Right ventricle myocardium superior (tissue), 1 donor: ENCODE measurements around the gene STIM2. TPM values are rescaled to one million over a fixed set of nuclear protein-coding genes. Genes with fewer than 3 reads are reported as not detected.
A peak's percentile ranks its signal among the peaks of the same experiment; 100 is the strongest.

Source experiments
- ATAC-seq: fragments of 200-7000 bp; cut with Tn5 transposase; one replicate; pipeline ENCODE4 v1.9.1; 2020; ENCODE audit warnings: mild to moderate bottlenecking; ENCODE audit not compliant: poor library complexity
- DNase-seq: peaks from one replicate; pipeline ENCODE4 v3.0.0-alpha.2; 2020
- intact Hi-C: fragments of 100-400 bp; cut with DNase I; formaldehyde crosslinking; loops from one replicate; pipeline ENCODE4 v1.11.2; 2022
- total RNA-seq: library from RNA; stranded (reverse); fragmentation: NEBNext Ultra II Directional; extraction: Animal tissue kit (Norgen Biotek cat#: 25700); gene quantifications from one replicate; pipeline ENCODE4 v1.2.1, GENCODE V29; 2021
- donor health status: DM: no; HTN: yes; CAD: no; lungs with severe emphysema.

STIM2 gene
- total RNA-seq, 1 donor from 2014 or later, result 9.7 TPM

DNA sequence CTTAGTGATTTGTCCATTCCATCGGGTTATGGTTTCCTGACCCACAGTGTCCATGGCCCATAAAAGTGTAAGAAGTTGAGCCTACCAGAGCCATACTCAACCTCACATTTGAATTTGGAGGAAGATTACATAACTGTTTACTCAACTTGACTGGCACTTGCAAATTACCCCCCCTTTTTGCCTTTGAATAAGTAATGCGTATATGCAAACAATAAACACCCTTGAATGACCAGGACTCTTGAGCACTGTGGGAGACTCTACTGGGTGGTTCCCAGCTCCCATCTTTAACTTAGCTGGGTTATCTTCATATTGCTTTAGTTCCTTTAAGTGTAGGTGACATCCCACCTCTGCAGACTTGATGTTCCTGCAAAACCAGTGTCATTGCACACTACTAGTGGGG is 30.6 kb upstream of the STIM2 start:
- intact Hi-C loops, result no loop called here
- DNase-seq, result no peak
- no peak for ATAC-seq

DNA sequence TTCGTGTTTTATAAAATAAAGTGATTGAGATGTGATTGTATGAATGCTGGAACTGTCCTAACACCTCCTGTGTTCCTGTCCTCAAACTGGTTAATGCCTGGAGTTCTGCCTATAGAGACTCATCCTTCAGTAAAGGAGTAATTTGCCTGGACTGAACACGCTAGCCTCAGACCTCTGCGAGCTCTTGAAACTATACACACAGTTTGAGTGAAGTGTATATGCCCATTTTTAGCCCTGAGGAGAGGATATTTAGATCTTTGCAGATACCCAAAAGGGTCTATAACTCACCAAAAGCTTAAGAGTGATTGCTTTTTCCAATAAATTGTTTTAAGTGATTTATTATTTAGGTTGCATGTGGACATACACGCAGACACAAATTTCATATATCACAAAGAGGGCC is 29.9 kb upstream of the STIM2 start:
- ATAC-seq (no peak), DNase-seq (no peak)
- intact Hi-C loops, result no loop called here

DNA sequence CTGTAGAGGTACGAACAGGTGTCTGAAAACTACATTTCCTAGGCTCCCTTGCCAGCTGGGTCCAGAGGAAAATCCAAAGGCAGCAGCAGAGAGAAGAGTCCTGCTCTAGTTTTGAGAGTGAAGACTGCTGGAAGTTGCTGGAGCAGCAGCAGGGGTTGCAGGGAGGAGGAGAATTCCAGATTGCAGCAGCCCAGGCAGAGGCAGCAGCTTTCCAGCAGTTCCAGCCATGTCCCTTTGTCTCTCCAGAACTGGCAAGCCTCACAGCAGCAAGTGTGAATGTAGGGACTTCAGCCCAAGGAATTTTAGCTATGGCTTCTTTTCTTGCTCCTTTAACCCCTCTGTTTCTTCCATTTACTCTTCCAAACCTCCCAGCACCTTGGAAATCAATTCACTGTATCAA is 24.1 kb upstream of the STIM2 start:
- intact Hi-C loops, result no loop called here
- ATAC-seq, result no peak
- DNase-seq, result no peak

DNA sequence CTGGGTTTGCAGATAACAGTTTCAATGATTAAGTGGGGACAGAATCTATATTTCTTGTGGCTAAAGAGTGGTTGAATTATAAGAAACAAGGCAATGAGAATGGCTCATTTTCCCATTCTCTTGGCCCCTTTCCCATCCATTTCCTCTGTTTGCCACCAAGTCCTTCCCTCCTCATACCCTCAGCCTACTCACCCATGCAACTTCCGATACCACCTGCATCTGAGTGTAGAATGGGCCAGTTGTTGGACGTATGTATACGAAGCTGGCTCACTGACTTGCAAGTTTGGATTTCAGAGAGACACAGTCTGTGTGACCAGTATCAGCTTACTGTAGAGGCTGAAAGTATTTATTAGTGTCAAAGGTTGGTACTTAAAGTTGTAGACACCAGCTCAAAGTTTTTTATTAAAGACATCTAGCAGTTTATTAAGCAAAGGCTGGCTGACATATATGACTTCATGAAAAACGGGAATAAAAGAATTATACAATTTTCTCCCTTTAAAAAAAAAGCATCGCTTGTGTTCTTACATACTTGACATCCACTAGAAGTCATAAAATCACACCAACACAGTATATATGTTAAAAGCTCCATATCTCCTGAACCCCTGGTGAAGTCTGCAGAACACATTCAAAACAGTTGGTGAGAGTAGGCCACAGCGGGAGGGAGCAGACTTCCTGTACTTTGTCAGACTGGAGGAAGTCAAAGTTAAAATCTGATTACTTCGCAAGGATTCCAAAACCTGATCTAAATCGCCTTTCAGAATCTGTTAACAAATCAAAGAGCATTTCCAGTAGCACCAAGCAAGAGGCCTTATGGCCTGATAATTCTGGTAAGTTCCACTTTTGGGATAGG is 22.4 kb upstream of the STIM2 start:
- intact Hi-C loops, result no loop called here
- ATAC-seq (no peak), DNase-seq (no peak)

DNA sequence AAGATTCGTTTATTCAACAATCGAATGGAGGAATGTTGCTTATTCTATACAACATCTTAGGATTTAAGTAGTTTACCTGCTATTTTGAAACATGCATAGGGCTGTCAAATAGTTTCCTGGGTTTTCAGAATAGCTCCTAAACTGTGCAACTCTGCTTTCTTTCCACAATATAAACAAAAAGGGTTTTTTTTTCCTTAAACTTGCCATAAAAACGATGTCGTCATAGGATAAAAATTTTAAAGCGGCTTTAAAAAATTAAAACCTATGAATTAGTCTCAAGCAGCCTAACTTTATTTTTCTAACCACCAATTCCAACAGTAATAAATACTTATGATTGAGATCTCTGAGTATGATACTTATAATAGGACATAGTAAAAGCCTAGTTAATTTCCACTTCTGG is 21.6 kb upstream of the STIM2 start:
- no peak for DNase-seq
- ATAC-seq, result no peak

DNA sequence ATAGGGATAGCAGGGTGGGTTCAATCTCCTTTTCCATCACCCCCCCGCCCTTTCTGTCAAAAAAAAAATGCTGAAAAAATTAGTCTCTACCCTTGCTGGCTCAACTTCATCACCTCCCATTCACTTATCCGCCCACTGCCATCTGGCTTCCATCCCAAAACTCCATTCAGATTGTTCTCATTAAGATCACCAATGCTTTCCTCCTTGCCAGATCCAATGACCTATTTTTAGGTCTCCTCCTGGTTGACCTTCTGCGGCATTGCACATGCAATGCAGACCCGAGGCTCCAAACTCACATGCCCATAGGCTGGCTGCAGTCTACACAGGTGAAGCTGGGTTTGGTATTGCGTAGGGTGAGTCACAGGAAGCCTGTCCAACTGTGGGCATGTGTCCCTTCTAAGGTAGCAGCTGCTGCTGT is 21.1 kb upstream of the STIM2 start:
- DNase-seq (no peak), ATAC-seq (peak; percentile 43)
- intact Hi-C loops, result no loop called here

More for the DNA sequence above, 21.6 kb upstream of the STIM2 start:
- intact Hi-C loops, result no loop called here

DNA sequence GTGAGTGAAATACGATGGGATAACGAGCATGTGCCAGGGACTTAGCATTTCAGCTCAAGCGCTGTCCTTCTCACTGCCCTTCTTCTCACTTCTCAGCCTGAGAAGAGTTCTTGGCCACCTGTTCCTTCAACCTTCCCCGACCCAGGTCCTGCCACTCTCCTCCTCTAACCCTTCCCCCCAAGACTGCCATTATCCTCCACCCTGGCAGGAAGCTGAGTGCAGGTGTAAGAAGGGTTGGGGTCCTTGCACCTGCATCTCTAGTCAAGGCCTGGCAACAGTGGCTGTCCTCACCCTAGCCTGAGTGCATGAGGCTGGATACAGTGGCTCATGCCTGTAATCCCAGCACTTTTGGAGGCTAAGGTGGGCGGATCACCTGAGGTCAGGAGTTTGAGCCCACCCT is 19.9 kb upstream of the STIM2 start:
- DNase-seq, result no peak
- intact Hi-C loops, result no loop called here
- no peak for ATAC-seq

DNA sequence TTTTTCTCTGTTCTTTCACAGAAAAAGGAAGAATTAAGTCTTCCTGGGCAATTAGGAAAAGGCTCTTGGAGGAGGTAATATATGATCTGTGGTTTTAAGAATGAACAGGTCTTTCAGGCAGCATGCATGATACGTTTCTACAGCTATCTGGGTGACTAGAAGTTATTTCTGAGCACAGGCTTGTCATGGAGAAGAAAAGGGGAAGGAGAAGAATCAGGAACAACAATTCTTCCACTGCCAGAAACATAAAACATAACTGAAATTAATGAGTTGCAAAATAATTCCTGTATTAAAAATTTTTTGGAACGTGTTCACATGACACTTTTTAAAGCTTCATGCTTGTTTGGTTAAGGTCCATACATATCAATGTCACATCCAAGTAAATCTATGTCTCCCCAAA is 17.7 kb upstream of the STIM2 start:
- no peak for ATAC-seq
- DNase-seq, result no peak
- intact Hi-C loops, result no loop called here

DNA sequence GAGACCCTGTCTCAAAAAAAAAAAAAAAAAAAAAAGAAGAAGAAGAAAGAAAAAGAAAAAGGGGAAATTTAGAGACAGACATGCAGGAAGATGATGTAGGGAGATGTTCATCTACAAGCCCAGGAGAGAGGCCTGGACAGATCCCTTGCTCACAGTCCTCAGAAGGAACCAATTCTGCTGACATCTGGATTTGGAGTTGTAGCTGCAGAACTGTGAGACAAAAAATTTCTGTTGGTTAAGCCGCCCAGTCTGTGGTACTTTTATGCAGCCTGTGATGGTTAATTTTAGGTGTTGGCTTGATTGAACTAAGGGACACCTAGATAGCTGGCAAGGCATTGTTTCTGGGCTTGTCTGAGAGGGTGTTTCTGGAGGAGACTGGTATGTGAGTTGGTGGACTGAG is 10.1 kb upstream of the STIM2 start:
- ATAC-seq, result no peak
- no peak for DNase-seq

DNA sequence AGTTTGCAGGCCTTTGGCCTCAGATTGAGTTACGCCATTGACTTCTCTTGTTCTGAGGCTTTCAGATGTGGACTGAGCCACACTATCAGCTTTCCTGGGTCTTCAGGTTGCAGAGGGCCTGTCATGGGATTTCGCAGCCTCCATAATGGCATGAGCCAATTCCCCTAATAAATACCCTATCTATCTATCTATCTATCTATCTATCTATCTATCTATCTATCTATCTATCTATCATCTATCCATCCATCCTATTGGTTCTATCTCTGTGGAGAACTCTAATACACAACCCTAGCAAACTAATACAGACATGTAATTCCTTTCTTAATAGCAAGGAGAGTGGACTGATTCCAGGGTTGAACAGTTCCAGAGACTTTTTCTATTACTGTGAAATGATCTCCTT is 9.5 kb upstream of the STIM2 start:
- no peak for ATAC-seq
- intact Hi-C loops, result no loop called here

More for the DNA sequence above, 10.1 kb upstream of the STIM2 start:
- intact Hi-C loops, result no loop called here

DNA sequence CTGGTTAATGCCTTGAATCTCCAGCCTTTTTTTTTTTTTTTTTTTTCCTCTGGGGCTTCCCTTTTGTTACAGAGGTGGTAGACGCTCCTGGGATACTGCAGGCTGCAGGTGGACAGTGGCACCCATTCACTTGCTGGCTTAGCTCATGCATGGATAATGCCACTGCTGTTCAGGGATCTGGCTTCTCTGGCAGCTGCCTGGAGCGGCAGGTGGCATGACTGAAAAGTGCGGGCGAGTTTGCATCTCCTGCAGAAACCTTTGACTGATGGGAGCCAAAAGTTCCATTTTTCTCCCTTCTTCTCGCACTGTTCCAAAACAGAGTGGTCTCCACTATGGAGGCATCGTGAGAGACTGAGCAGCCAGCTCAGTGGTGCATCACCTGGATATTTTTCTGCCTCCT is 5.9 kb upstream of the STIM2 start:
- no peak for DNase-seq
- intact Hi-C loops, result no loop called here
- ATAC-seq, result no peak

More for the DNA sequence above, 9.5 kb upstream of the STIM2 start:
- no peak for DNase-seq

DNA sequence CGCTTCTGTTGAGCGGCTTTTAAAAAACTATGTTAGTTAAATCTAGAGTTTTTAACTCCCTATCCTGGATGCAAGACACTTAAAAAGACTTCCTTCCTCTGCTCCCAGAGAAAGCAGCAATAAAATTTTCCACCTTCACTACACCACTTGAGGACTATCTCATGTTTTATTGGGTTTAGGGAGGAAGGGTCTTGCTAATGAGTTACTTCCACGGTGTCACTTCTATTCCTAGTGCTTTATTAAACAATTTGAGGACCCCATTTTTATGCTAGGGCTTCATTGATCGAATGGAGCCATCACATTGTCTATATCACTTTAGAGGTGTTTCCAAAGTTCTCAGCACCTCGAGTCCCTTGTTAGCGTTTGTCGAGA is 3.7 kb upstream of the STIM2 start:
- no peak for ATAC-seq
- intact Hi-C loops, result no loop called here
- DNase-seq, result no peak

DNA sequence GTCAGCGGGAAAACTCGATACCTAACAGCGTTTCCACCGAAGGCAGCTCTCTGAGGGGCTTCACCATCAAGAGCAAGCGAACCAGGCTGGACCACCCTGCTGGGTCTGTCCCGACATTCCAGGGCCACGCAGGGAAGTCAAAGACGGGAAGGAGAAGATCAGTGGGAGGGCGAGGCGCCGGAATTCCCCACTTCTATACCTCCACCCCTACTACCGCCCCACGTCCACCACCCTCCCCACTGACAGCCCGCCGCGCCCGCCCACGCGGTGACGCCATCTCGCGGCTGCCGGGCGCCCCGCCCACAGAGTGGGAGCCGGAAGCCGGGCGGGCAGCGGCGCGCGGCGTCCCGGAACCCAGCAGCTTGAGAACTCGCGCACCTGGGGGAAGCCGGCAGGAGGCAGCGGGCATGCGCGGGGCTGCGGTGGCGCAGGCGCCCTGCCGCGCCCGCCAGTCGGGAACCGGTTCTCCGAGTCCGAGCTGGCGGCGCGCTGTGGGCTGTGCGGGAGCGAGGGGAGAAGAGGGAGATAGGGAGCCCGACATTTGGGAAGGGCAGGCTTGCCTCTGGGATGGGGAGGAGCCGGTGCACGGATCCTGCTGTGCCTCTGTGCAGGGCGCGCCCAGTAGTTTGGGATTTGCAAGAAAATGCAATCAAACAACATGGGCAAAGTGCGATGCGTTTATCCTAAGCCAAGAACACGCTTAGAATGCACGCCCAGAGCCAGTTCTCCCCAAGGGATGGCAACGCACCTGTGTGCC is 3.2 kb upstream of the STIM2 start:
- ATAC-seq, result peak; percentile 89
- DNase-seq, result peak; percentile 95
- intact Hi-C loops, result no loop called here

DNA sequence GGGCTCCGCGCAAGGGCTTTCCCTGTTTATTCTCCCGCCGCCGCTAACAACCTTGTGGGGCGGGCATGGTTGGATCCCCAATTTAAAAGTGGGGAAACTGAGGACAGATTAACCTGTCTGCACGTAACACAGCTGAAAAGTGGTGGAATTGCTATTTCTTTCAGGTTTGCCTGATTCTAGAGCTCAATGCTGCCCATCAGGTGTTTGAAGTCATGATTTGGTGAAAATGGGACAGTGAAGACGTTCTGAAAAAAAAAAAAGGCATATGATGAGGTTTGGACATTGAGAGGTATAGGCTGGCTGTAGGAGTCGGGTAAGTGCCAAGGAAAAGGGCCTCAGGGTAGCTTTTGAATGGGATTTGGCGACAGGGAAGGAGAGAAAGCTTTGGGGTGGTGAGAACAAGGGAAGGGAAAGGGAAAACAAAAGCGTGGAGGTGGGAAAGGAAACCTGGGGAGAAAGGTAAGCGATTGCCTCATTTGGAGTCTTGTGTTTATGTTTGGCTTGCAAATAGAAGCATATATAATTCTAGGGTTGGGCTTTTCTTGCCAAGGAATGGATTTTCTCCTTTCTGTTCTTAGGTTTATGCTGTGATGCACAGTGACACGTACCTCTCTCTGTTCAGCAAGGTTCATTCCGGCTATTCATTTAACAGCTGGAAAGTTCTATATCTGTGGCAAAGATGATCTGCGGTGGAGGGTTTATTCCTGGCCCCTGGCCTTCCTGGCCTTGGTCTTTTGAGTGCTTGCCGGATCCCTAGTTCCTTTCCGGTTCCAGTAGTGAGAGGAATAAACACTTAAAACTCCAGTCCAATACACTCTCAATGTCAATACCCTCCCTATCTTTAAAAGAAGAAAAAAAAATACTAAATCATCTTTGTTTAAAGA is 2.4 kb upstream of the STIM2 start:
- ATAC-seq (no peak), DNase-seq (no peak)
- intact Hi-C loops, result no loop called here

DNA sequence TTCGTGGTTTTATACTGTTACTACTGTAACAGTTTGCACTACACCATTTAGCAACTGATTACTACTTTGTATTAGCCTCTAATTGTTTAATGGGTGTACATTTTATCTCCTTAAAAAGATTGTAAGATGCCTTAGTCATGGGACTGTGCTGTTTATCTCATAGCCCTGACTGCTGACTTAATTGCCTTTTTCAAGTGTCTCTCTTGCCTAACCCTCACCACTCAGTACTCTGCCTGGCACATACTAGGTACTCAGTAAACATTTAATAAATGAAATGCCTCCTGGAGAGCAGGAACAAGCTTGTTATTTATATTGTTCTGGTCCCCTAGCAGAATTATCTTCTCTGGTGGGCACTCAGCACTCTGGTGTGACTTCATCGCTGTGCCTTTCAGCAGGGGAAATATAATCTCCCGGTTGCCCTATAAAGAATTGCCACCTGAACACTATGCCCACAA is 1.7 kb upstream of the STIM2 start:
- intact Hi-C loops, result no loop called here
- ATAC-seq (no peak), DNase-seq (no peak)

DNA sequence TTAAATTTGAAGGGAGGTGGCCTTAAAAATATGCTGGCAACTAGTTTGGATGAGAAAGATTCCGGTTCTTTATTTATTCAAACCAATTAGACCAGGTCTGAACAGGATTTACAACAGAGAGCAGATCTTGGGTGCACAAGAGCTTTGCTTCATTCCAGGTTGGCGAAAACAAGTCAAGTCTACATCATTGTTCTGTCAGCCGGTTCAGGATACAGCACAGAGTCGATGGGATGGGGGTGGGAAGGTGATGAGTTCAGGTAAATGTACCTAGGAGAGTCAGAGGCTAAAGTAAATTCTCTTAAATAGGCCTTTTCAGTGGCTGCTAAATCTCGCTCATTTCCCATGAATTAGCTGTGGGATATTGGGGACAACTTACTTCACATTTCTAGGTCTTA is 882 bp upstream of the STIM2 start:
- intact Hi-C loops, result loop anchor here (10.0 kb wide), 1 partner anchor 145 kb away; no protein-coding TSS in a partner anchor
- DNase-seq, result no peak
- ATAC-seq, result no peak

DNA sequence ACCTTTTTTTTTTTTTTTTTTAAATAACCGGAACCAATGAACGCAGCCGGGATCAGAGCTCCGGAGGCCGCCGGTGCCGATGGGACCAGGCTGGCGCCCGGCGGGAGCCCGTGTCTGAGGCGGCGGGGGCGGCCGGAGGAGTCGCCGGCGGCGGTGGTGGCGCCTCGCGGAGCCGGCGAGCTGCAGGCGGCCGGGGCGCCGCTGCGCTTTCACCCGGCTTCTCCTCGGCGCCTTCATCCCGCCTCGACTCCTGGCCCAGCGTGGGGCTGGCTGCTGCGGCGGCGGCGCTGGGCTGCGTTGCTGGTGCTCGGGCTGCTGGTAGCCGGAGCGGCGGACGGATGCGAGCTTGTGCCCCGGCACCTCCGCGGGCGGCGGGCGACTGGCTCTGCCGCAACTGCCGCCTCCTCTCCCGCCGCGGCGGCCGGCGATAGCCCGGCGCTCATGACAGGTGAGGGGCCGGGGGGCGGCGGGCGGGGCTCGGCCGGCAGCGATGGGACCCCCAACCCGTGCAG is 337 bp downstream of the STIM2 start:
- peak; percentile 47 for ATAC-seq
- intact Hi-C loops, result loop anchor here (10.0 kb wide), 1 partner anchor 144 kb away; no protein-coding TSS in a partner anchor
- peak; percentile 71 for DNase-seq

DNA sequence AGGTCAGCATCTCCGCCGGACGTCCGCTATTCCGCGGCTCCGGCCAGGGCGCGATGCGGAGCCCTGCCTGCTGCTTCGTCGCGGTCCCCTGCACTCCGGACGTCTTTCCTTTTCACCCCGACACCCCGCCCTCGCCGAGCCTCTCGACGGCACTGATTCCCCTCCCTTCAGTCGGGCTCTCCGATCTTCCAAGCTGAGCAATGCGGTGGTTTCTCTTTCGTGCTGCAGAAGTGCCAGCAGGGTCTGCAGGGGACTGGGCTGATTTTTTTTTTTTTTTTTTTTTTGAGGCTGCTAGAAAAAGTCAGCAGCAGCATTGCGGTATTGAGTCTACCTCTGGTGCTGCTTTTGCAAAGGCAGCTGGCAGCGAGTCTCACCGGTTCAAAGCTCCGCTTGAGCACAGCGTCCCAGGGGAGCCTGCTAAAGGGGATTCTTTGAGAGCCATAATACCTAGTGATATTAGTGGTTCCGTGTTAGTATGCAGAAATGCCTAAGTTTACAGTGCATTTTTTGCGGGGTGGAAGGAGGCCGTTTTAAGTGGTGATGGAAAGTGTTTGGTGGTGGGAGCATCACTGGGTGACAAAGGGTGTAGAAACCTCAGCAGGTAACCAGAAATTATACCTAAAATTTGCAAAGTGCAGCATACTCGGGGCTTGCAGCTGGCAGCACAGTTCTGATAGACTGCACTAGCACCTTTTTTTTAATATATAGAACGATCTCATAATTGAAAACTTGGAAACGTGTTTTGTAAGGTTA is 969 bp downstream of the STIM2 start:
- peak; percentile 82 for DNase-seq
- peak; percentile 31 for ATAC-seq
- intact Hi-C loops, result loop anchor here (10.0 kb wide), 1 partner anchor 143 kb away; no protein-coding TSS in a partner anchor
